Measurements from ENCODE around the gene ASXL3. TPM values are rescaled to one million over a fixed set of nuclear protein-coding genes. Genes with fewer than 3 reads are reported as not detected.

The ASXL3 gene
- total and polyA plus RNA-seq, 2 donors (not counting 3 experiments of a cell fraction or from before 2014, with no cell fraction given): 0.07 to 0.27 TPM

DNA sequence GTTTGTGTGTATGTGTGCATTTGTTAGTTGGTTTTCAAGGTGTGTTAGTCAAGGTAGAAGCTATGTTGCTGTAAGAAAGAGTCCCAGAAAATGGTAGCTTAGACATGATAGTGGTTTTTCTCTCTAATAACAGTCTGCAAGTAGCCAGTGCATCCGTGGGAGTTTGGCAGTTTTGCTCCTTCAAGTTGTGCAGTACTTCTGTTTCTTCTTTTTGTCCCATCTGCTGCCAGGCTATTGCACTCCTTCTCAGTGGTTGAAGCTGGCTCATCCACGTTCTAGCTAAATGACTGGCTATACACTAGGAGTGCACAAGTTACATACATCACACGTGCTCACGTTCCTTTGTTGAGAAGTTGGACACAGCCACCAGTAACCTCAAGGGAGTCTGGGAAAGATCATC, 134.7 kb downstream of the ASXL3 start:
- no TSS peak for BruUV-seq (replicated peaks)
- TF ChIP-seq EZH2 (IDR thresholded peaks at IDR 0.05; ENCODE audit: borderline replicate concordance, low read depth, low read length, severe bottlenecking) (no peak), MAX (IDR thresholded peaks at IDR 0.05; ENCODE audit: insufficient read depth, insufficient read length) (no peak), POLR2AphosphoS5 (IDR thresholded peaks at IDR 0.05; ENCODE audit: insufficient read depth, low read depth, low read length) (no peak), MYC (IDR thresholded peaks at IDR 0.05; ENCODE audit: low read depth, low read length) (no peak), JUN (IDR thresholded peaks at IDR 0.05; ENCODE audit: borderline replicate concordance, insufficient read depth, insufficient read length, low read depth) (no peak), FOS (IDR thresholded peaks at IDR 0.05; ENCODE audit: borderline replicate concordance, insufficient read depth, low read length) (no peak), GATA2 (IDR thresholded peaks at IDR 0.05; ENCODE audit: insufficient read depth, insufficient read length, low read depth, low read length) (no peak), POLR2A (IDR thresholded peaks at IDR 0.05; ENCODE audit: low read depth, low read length) (no peak)
- TF ChIP-seq, protein P1, sequence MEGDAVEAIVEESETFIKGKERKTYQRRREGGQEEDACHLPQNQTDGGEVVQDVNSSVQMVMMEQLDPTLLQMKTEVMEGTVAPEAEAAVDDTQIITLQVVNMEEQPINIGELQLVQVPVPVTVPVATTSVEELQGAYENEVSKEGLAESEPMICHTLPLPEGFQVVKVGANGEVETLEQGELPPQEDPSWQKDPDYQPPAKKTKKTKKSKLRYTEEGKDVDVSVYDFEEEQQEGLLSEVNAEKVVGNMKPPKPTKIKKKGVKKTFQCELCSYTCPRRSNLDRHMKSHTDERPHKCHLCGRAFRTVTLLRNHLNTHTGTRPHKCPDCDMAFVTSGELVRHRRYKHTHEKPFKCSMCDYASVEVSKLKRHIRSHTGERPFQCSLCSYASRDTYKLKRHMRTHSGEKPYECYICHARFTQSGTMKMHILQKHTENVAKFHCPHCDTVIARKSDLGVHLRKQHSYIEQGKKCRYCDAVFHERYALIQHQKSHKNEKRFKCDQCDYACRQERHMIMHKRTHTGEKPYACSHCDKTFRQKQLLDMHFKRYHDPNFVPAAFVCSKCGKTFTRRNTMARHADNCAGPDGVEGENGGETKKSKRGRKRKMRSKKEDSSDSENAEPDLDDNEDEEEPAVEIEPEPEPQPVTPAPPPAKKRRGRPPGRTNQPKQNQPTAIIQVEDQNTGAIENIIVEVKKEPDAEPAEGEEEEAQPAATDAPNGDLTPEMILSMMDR (IDR thresholded peaks at IDR 0.05; ENCODE audit: extremely low read depth in 1 of 2, insufficient read depth in 1 of 2, low read depth in 1 of 2, low read length in 2 of 2): no peak
- H3K36me3 ChIP-seq (ENCODE audit: control insufficient read depth in 2 of 2, extremely low read depth in 1 of 2, insufficient read depth in 2 of 2, low read length in 2 of 2): no peaks in the 10 kb centered on the region
- H3K4me2 ChIP-seq (ENCODE audit: insufficient read depth, low read length): no peak overlapping the region
- no peak for FAIRE-seq
- H3K79me2 ChIP-seq (ENCODE audit: control insufficient read depth, insufficient read depth, low read length): no peaks in the 10 kb centered on the region
- H4K20me1 ChIP-seq (replicated peaks; ENCODE audit: control insufficient read depth, extremely low read depth, insufficient read depth, low read length): no peaks in the 10 kb centered on the region
- H3K4me1 ChIP-seq (ENCODE audit: control insufficient read depth, extremely low read depth, insufficient read depth, low read length): no peaks in the 10 kb centered on the region
- ChIA-PET CTCF (no interaction called here), POLR2A (no interaction called here)
- no peak overlapping the region for H3K9ac ChIP-seq (replicated peaks; ENCODE audit: extremely low read depth, insufficient read depth, low read length)
- H2AFZ ChIP-seq (ENCODE audit: low read depth, low read length): no peak overlapping the region
- DNase-seq (ENCODE audit: low read depth, low spot score): no peak
- H3K9me3 ChIP-seq (replicated peaks; ENCODE audit: control insufficient read depth, insufficient read depth, low read length): no peaks in the 10 kb centered on the region
- no peak overlapping the region for H3K4me3 ChIP-seq (replicated peaks in 1 of 3; ENCODE audit: insufficient read depth in 1 of 3, low read depth in 1 of 3, low read length in 3 of 3)
- H3K27ac ChIP-seq (ENCODE audit: insufficient read depth, low read depth, low read length): no peak overlapping the region
- dilution Hi-C loops (cut with MboI; ENCODE audit: extremely low pct_ligation_motif_present, low sequenced_read_pairs): no loop called here
- intact Hi-C loops (cut with micrococcal nuclease): no loop called here
- H3K27me3 ChIP-seq (ENCODE audit: control insufficient read depth in 2 of 2, insufficient read depth in 2 of 2, low read length in 2 of 2): no peaks in the 10 kb centered on the region
- no peaks in the 10 kb centered on the region for H3K9me1 ChIP-seq (replicated peaks; ENCODE audit: control insufficient read depth, extremely low read depth, insufficient read depth, low read length)
